Pancreas (tissue), 10 donors: Measurements from ENCODE around the gene FHOD3. TPM values are rescaled to one million over a fixed set of nuclear protein-coding genes. Genes with fewer than 3 reads are reported as not detected.

Source experiments
- ATAC-seq, 4 donors: fragments of 200-7000 bp; cut with Tn5 transposase; one replicate each; pipeline versions ENCODE4 v1.8.0 to v1.9.1; 2020; ENCODE audit warnings: mild to moderate bottlenecking in 4 of 4, moderate library complexity in 4 of 4
- DNase-seq, 6 donors: peaks; one replicate each; pipeline ENCODE4 v3.0.0-alpha.2; 2020
- FAIRE-seq: peaks from 2 replicates; lab custom pipeline; 2012; peaks lifted over from hg19 to GRCh38; lab: Jason Lieb, UNC
- H3K27ac ChIP-seq, 4 donors: fragments of 200-600 bp; sonication (generic); 1 replicate in 3 of 4; 2 replicates in 1 of 4; pipeline versions ENCODE4 v1.5.0 to v1.8.0; 2020
- H3K27me3 ChIP-seq, 4 donors: fragments of 200-600 bp; one replicate each; pipeline ENCODE4 v1.8.0; 2021
- H3K36me3 ChIP-seq, 3 donors: fragments of 200-600 bp; sonication (generic) in 1 of 3; one replicate each; pipeline versions ENCODE4 v1.5.0 to v1.8.0; 2020 to 2021
- H3K4me1 ChIP-seq, 3 donors: fragments of 200-600 bp; one replicate each; pipeline ENCODE4 v1.8.0; 2021
- H3K4me3 ChIP-seq, 4 donors: fragments of 200-600 bp; sonication (generic) in 2 of 4; one replicate each; pipeline versions ENCODE4 v1.5.0 to v1.8.0; 2020 to 2021
- H3K9me3 ChIP-seq, 4 donors: fragments of 200-600 bp; one replicate each; pipeline ENCODE4 v1.8.0; 2021
- CTCF ChIP-seq, 4 donors: fragments of 200-600 bp; sonication (generic) in 3 of 4; IDR thresholded peaks; one replicate each; pipeline versions ENCODE4 v1.5.0 to v1.8.0; 2021; ENCODE audit warnings: antibody characterized with exemption in 4 of 4
- WGBS, 2 donors: extraction: QIAGEN DNeasy Blood & Tissue Kit; methylation state at CpG; one replicate each; pipeline ENCODE4 v1.1.7; 2013; 5-methylcytosine and 5-hydroxymethylcytosine counted together
- intact Hi-C, 3 donors: fragments of 100-400 bp; cut with DNase I; formaldehyde crosslinking; loops; one replicate each; pipeline versions ENCODE4 v1.11.1 to v1.14.2; 2022
- polyA plus RNA-seq, 2 donors: library from polyadenylated mRNA; stranded (reverse); fragments of 200-250 nt; gene quantifications; one replicate each; pipeline ENCODE4 v1.2.3, GENCODE V29; 2013
- total RNA-seq, 6 donors: library from RNA; stranded (reverse); fragmentation: NEBNext Ultra II Directional in 4 of 6; extraction: Animal tissue kit (Norgen Biotek cat#: 25700) in 4 of 6; gene quantifications; one replicate each; pipeline versions ENCODE4 v1.2.1 to v1.2.4, GENCODE V29; 2021 to 2023
- donor health status: healthy with polysubstance abuse.
- donor health status: DM: no; HTN: no; CAD: no; lungs with moderate emphysema.
- donor health status: DM: no; HTN: no; CAD: no.
- donor health status: control.
- donor health status: control.
- donor health status: Bipolar disorder and iron deficiency.
- donor health status: DM: yes; HTN: yes; CAD: no.
- donor health status: DM: no; HTN: no; CAD: no.
- donor health status: DM: no; HTN: no; CAD: no.
- donor health status: DM: yes; HTN: yes; CAD: no.

Gene FHOD3
- total and polyA plus RNA-seq, 8 donors, result 0.25 to 4.3 (median 1.2) TPM

- intact Hi-C loops, result no loop called here
- Histone ChIP-seq H3K27me3 (peaks cover 0 to 4% (median 0%) of the 10 kb centered on the region in 4 donors), H3K4me3 (no peak overlapping the region), H3K9me3 (no peaks in the 10 kb centered on the region), H3K36me3 (no peaks in the 10 kb centered on the region), H3K27ac (no peak overlapping the region), H3K4me1 (no peaks in the 10 kb centered on the region)
- ATAC-seq, result no peak
- DNase-seq, result no peak
- no peak for FAIRE-seq
- WGBS, 2 donors, result 61 to 73% methylated on average over 6 of the region's 6 CpGs
- no peak for TF ChIP-seq CTCF (IDR thresholded peaks at IDR 0.05)
Measured at GRCh38 chr18:36655074-36655473, 357.6 kb downstream of the FHOD3 start.

GRCh38 chr18:36655930-36656329 lies 358.4 kb downstream of the FHOD3 start:
- intact Hi-C loops, result no loop called here
- H3K27ac ChIP-seq, result no peak overlapping the region
- H3K36me3 ChIP-seq, result no peaks in the 10 kb centered on the region
- WGBS, 2 donors, result 61 to 85% methylated on average over 4 of the region's 4 CpGs
- H3K9me3 ChIP-seq, result no peaks in the 10 kb centered on the region
- peaks cover 0 to 4% (median 0%) of the 10 kb centered on the region in 4 donors for H3K27me3 ChIP-seq
- TF ChIP-seq CTCF (IDR thresholded peaks at IDR 0.05), result no peak
- FAIRE-seq (no peak), DNase-seq (no peak), ATAC-seq (no peak)
- no peaks in the 10 kb centered on the region for H3K4me1 ChIP-seq
- H3K4me3 ChIP-seq, result no peak overlapping the region

GRCh38 chr18:36658611-36659010 lies 361.1 kb downstream of the FHOD3 start:
- Histone ChIP-seq H3K27ac (no peak overlapping the region), H3K27me3 (peaks cover 0 to 4% (median 0%) of the 10 kb centered on the region in 4 donors), H3K36me3 (no peaks in the 10 kb centered on the region), H3K4me3 (no peak overlapping the region), H3K4me1 (no peaks in the 10 kb centered on the region), H3K9me3 (no peaks in the 10 kb centered on the region)
- FAIRE-seq, result no peak
- DNase-seq, result no peak
- 48 to 72% methylated on average over 1 of the region's 1 CpG for WGBS, 2 donors
- no peak for ATAC-seq
- intact Hi-C loops, result no loop called here
- no peak for TF ChIP-seq CTCF (IDR thresholded peaks at IDR 0.05)

- no peak for DNase-seq
- Histone ChIP-seq H3K27me3 (peaks cover 0 to 4% (median 0%) of the 10 kb centered on the region in 4 donors), H3K4me1 (no peaks in the 10 kb centered on the region), H3K36me3 (no peaks in the 10 kb centered on the region), H3K27ac (no peak overlapping the region), H3K9me3 (no peaks in the 10 kb centered on the region), H3K4me3 (no peak overlapping the region)
- intact Hi-C loops, result no loop called here
- no peak for FAIRE-seq
- no peak for TF ChIP-seq CTCF (IDR thresholded peaks at IDR 0.05)
- WGBS, 2 donors, result 87 to 88% methylated on average over 7 of the region's 7 CpGs
- ATAC-seq, result no peak
Measured at GRCh38 chr18:36660311-36660710, 362.8 kb downstream of the FHOD3 start.

DNA sequence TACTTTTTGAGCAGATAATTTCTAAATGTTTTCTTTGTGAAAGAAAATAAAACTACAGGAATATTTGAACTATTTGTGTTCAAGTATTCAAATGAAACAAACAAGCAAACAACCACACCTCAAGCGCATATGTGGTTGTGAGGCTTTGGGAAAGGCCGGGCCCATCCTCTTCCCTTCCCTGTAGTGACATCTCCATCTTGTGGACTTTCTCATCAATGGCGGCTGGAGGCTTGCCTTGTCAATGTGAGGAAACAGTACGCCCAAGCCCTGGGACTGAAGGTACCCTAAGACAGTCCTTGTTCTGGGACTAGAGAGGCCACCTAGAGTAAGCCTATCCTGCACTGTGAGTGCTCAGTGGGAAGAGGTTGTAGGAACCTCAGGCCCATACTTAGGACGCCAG lies 364.5 kb downstream of the FHOD3 start:
- FAIRE-seq (no peak), DNase-seq (no peak), ATAC-seq (no peak)
- H3K27me3 ChIP-seq, result peaks cover 0 to 4% (median 0%) of the 10 kb centered on the region in 4 donors
- H3K9me3 ChIP-seq, result no peaks in the 10 kb centered on the region
- no peaks in the 10 kb centered on the region for H3K36me3 ChIP-seq
- TF ChIP-seq CTCF (IDR thresholded peaks at IDR 0.05), result no peak
- H3K4me1 ChIP-seq, result no peaks in the 10 kb centered on the region
- no peak overlapping the region for H3K4me3 ChIP-seq
- intact Hi-C loops, result no loop called here
- no peak overlapping the region for H3K27ac ChIP-seq
- WGBS, 2 donors, result 87% methylated on average over 5 of the region's 5 CpGs
